NK-92 treated with Interleukin-12 subunit alpha and Interleukin-12 subunit beta, amount 100 ng/mL, for 24 hours (cell line): ENCODE measurements around the gene CHRFAM7A.
"Not testable (repeated sequence)": the region's sequence is repeated elsewhere in the genome, so short reads cannot be mapped to it uniquely, and the experiment has no call there.

ENCODE experiments used
- DNase-seq: peaks from one replicate; lab custom pipeline; 2025; lab: John Stamatoyannopoulos, UW

Gene CHRFAM7A

GRCh38 chr15:30321063-30321462 is 72.3 kb downstream of the CHRFAM7A start:
- not testable (repeated sequence) for DNase-seq

GRCh38 chr15:30315704-30316103 is 77.6 kb downstream of the CHRFAM7A start:
- DNase-seq = not testable (repeated sequence)

- not testable (repeated sequence) for DNase-seq
These were observed 82.8 kb downstream of the CHRFAM7A start for GRCh38 chr15:30310575-30310974.
